IMR-90 (cell line): ENCODE results near the gene MROH8.

ENCODE experiments used
- CTCF ChIP-seq: conservative IDR thresholded peaks from 2 replicates; pipeline ENCODE4 v1.5.1; 2012; ENCODE audit warnings: mild to moderate bottlenecking, low read depth, low read length, improper control_type of control experiment
- POLR2A ChIP-seq: IDR thresholded peaks from 2 replicates; pipeline ENCODE4 v1.6.1; 2012; ENCODE audit warnings: mild to moderate bottlenecking, low read depth, low read length
- RCOR1 ChIP-seq: IDR thresholded peaks from 2 replicates; pipeline ENCODE4 v1.6.1; 2012; ENCODE audit warnings: mild to moderate bottlenecking, low read length, improper control_type of control experiment; ENCODE audit not compliant: insufficient replicate concordance

- no peak for TF ChIP-seq CTCF
- TF ChIP-seq POLR2A, result no peak
- no peak for TF ChIP-seq RCOR1
Observed at GRCh38 chr20:37111926-37112455, 67.4 kb downstream of the MROH8 start.
